Measurements from ENCODE around the gene TRIO. TPM values are rescaled to one million over a fixed set of nuclear protein-coding genes. Genes with fewer than 3 reads are reported as not detected.

The TRIO gene
- polyA plus RNA-seq, 1 of the 3 experiments (the other 2 are of a cell fraction), result 229 TPM

GRCh38 chr5:14222206-14222605, 79.1 kb downstream of the TRIO start (continued):
- TF ChIP-seq REST (IDR thresholded peaks at IDR 0.05; ENCODE audit: low read depth, low read length) (no peak), RXRA (IDR thresholded peaks at IDR 0.05; ENCODE audit: borderline replicate concordance, low read depth) (no peak), NRF1 (IDR thresholded peaks at IDR 0.05; ENCODE audit: low read depth, low read length) (no peak)

- Histone ChIP-seq H3K9ac (no peak overlapping the region), H3F3A (replicated peaks; ENCODE audit: insufficient read depth) (peaks cover 6% of the 10 kb centered on the region), H3K9me2 (no peaks in the 10 kb centered on the region), H4K20me1 (ENCODE audit: insufficient read depth) (peaks cover 94% of the 10 kb centered on the region), H2AFZ (ENCODE audit: low read depth) (no peak overlapping the region), H3K9me3 (no peaks in the 10 kb centered on the region), H3K79me2 (ENCODE audit: insufficient read depth) (peaks cover 100% of the 10 kb centered on the region), H3K27ac (ENCODE audit: low read depth in 2 of 2, low read length in 1 of 2) (no peak overlapping the region), H3K36me3 (replicated peaks in 1 of 2; ENCODE audit: control insufficient read depth in 1 of 2, insufficient read depth in 2 of 2, low read length in 1 of 2) (peaks cover 0 to 19% of the 10 kb centered on the region in 2 experiments), H3K4me2 (no peak overlapping the region), H3K4me1 (ENCODE audit: control insufficient read depth in 1 of 2, insufficient read depth in 2 of 2, low read depth in 1 of 2, low read length in 1 of 2) (peaks cover 9 to 14% of the 10 kb centered on the region in 2 experiments; a peak in 2 of 4 replicates), H3K4me3 (ENCODE audit: low read depth in 2 of 2, low read length in 1 of 2) (no peak overlapping the region), H3K27me3 (ENCODE audit: insufficient read depth) (no peaks in the 10 kb centered on the region)
- TF ChIP-seq MXI1 (IDR thresholded peaks at IDR 0.05; ENCODE audit: low read depth, low read length) (no peak), ELF1 (IDR thresholded peaks at IDR 0.05) (no peak)
- WGBS (ENCODE audit: low lambda C conversion rate), result 99% methylated on average over 6 of the region's 6 CpGs
- no peak for DNase-seq
- ChIA-PET CTCF (no interaction called here), POLR2A (no interaction called here)
Observed at GRCh38 chr5:14223372-14223771, 80.2 kb downstream of the TRIO start.

- Histone ChIP-seq H3K4me2 (no peak overlapping the region), H2AFZ (ENCODE audit: low read depth) (no peak overlapping the region), H3K9me3 (no peaks in the 10 kb centered on the region), H3K4me3 (ENCODE audit: low read depth in 2 of 2, low read length in 1 of 2) (no peak overlapping the region), H3K36me3 (replicated peaks in 1 of 2; ENCODE audit: control insufficient read depth in 1 of 2, insufficient read depth in 2 of 2, low read length in 1 of 2) (peaks cover 0 to 19% of the 10 kb centered on the region in 2 experiments), H3K79me2 (ENCODE audit: insufficient read depth) (peaks cover 100% of the 10 kb centered on the region), H3K9me2 (no peaks in the 10 kb centered on the region), H3K4me1 (ENCODE audit: control insufficient read depth in 1 of 2, insufficient read depth in 2 of 2, low read depth in 1 of 2, low read length in 1 of 2) (peaks cover 0 to 4% of the 10 kb centered on the region in 2 experiments; a peak in 2 of 4 replicates), H4K20me1 (ENCODE audit: insufficient read depth) (peaks cover 92% of the 10 kb centered on the region), H3F3A (replicated peaks; ENCODE audit: insufficient read depth) (peaks cover 9% of the 10 kb centered on the region), H3K27me3 (ENCODE audit: insufficient read depth) (no peaks in the 10 kb centered on the region), H3K27ac (ENCODE audit: low read depth in 2 of 2, low read length in 1 of 2) (no peak overlapping the region), H3K9ac (no peak overlapping the region)
- CTCF ChIA-PET, result interaction anchor here (1.2 kb wide), 1 partner anchor 15 kb away, joined by 4 read pairs; no protein-coding TSS in a partner anchor
- 90% methylated on average over 3 of the region's 3 CpGs for WGBS (ENCODE audit: low lambda C conversion rate)
- POLR2A ChIA-PET, result no interaction called here
- no peak for TF ChIP-seq MEF2A (IDR thresholded peaks at IDR 0.05; ENCODE audit: borderline replicate concordance, low read depth)
- no peak for TF ChIP-seq FOSL2 (IDR thresholded peaks at IDR 0.05; ENCODE audit: borderline replicate concordance, low read depth)
- no peak for TF ChIP-seq GABPA (IDR thresholded peaks at IDR 0.05; ENCODE audit: low read depth)
- TF ChIP-seq TCF12 (IDR thresholded peaks at IDR 0.05), result no peak
- no peak for TF ChIP-seq RAD21 (IDR thresholded peaks at IDR 0.05; ENCODE audit: low read length)
- no peak for TF ChIP-seq YY1 (IDR thresholded peaks at IDR 0.05; ENCODE audit: low read depth)
- no peak for TF ChIP-seq RCOR1 (IDR thresholded peaks at IDR 0.05; ENCODE audit: low read length)
- no peak for TF ChIP-seq USF1 (IDR thresholded peaks at IDR 0.05; ENCODE audit: borderline replicate concordance, low read depth)
- TF ChIP-seq MAX (IDR thresholded peaks at IDR 0.05; ENCODE audit: low read depth), result no peak
- TF ChIP-seq SMC3 (IDR thresholded peaks at IDR 0.05; ENCODE audit: low read depth, low read length), result no peak
- no peak for TF ChIP-seq TAF1 (IDR thresholded peaks at IDR 0.05; ENCODE audit: borderline replicate concordance, low read depth, low read length)
- TF ChIP-seq ELF1 (IDR thresholded peaks at IDR 0.05), result no peak
- no peak for TF ChIP-seq POLR2AphosphoS5 (IDR thresholded peaks at IDR 0.05; ENCODE audit: low read depth, low read length)
- no peak for DNase-seq
Observed at GRCh38 chr5:14225173-14225834, 82.2 kb downstream of the TRIO start.
